ENCODE measurements around the gene PROM2.

- no peak for TF ChIP-seq CTCF (optimal IDR thresholded peaks at IDR 0.05 in 1 of 3, IDR thresholded peaks at IDR 0.05 in 1 of 3, conservative IDR thresholded peaks at IDR 0.05 in 1 of 3; ENCODE audit: extremely low read depth in 1 of 3, insufficient read depth in 2 of 3, low read length in 3 of 3)
- no peak for TF ChIP-seq EZH2 (IDR thresholded peaks at IDR 0.05; ENCODE audit: low read length)
Measured at GRCh38 chr2:95272299-95272751, 1.9 kb upstream of the PROM2 start.

Data from keratinocyte (primary cell).